ENCODE results near the gene DNAH9. TPM values are rescaled to one million over a fixed set of nuclear protein-coding genes. Genes with fewer than 3 reads are reported as not detected.
A peak's percentile ranks its signal among the peaks of the same experiment; 100 is the strongest.

DNAH9 gene
- polyA plus RNA-seq, 2 donors = 0.12 TPM

DNA sequence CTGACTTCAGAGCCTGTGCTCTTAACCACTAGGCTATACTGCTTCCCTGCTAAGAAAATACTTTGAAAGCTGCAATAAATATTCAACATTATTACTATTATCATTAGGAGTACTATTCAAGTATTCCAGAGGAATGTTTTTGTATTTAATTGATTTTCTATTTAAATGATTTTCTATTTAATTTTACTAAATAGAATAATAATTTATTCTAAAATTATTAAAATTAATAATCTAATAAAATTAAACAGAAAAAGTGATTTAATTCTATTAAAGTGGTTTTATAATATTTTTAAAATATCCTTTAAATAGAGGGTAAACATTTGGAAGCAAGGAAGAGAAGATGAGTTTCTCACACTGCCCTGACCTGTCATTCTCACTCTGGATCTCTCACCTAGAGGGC lies 173.8 kb downstream of the DNAH9 start:
- Histone ChIP-seq H3K27me3 (ENCODE audit: control insufficient read depth in 1 of 2, insufficient read depth in 2 of 2, low read length in 2 of 2) (no peaks in the 10 kb centered on the region), H3K4me3 (ENCODE audit: low read depth in 1 of 2, low read length in 2 of 2) (no peak overlapping the region), H3K27ac (ENCODE audit: low read depth in 2 of 2, low read length in 1 of 2) (no peak overlapping the region), H3K4me1 (ENCODE audit: control insufficient read depth in 2 of 2, insufficient read depth in 2 of 2, low read length in 1 of 2) (no peaks in the 10 kb centered on the region), H3K9me3 (ENCODE audit: control insufficient read depth in 2 of 2, insufficient read depth in 1 of 2, low read depth in 1 of 2, low read length in 1 of 2) (no peaks in the 10 kb centered on the region), H3K36me3 (ENCODE audit: control insufficient read depth in 2 of 2, insufficient read depth in 2 of 2, low read length in 1 of 2) (no peaks in the 10 kb centered on the region)

DNA sequence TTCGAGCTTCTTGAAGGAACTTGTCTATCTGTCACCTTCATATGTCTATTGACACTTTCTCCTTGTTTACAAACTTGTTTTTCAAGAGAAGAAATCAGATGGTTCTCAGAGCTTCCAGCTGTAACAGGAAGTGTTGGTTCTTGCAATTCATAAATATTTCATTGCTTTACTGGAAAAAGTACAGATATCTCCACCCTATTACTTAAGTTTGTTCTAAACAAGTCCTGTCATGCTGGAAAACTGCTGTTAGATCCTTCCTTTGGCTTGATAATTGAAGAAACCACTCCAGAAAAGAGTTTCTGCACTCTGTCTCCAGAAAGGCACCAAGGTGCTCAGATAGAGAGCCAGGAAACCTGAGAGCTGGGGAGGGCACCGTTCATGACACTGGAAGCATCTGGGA lies 181.6 kb downstream of the DNAH9 start:
- H3K27me3 ChIP-seq (ENCODE audit: control insufficient read depth in 1 of 2, insufficient read depth in 2 of 2, low read length in 2 of 2) = no peaks in the 10 kb centered on the region
- 44 to 62% methylated on average over 2 of the region's 2 CpGs for WGBS, 2 donors
- H3K4me1 ChIP-seq (ENCODE audit: control insufficient read depth in 2 of 2, insufficient read depth in 2 of 2, low read length in 1 of 2) = no peaks in the 10 kb centered on the region
- H3K9me3 ChIP-seq (ENCODE audit: control insufficient read depth in 2 of 2, insufficient read depth in 1 of 2, low read depth in 1 of 2, low read length in 1 of 2) = no peaks in the 10 kb centered on the region
- peak overlapping the region; percentile 69 to 82 for H3K27ac ChIP-seq (ENCODE audit: low read depth in 2 of 2, low read length in 1 of 2)
- H3K36me3 ChIP-seq (ENCODE audit: control insufficient read depth in 2 of 2, insufficient read depth in 2 of 2, low read length in 1 of 2) = no peaks in the 10 kb centered on the region
- no peak overlapping the region for H3K4me3 ChIP-seq (ENCODE audit: low read depth in 1 of 2, low read length in 2 of 2)

DNA sequence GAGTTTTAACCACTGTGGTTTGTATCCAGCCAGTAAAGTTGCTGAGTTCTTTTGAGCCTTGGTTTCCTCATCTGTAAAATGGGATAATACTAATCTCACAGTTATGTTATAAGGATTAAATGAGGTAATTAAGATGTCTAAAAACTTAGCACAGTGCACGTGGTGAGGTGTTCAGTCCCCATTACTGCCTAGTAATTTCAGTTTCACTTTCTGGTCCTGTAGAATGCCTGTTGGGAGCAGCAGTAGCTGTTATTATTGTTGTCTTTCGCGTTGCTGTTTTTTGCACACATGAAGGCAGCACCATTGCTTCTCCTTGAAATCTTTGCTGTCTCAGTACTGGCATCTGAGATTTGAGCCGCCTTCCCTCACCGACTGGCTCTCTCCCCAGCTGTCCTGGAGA lies 182.4 kb downstream of the DNAH9 start:
- Histone ChIP-seq H3K36me3 (ENCODE audit: control insufficient read depth in 2 of 2, insufficient read depth in 2 of 2, low read length in 1 of 2) (no peaks in the 10 kb centered on the region), H3K27me3 (ENCODE audit: control insufficient read depth in 1 of 2, insufficient read depth in 2 of 2, low read length in 2 of 2) (no peaks in the 10 kb centered on the region), H3K4me1 (ENCODE audit: control insufficient read depth in 2 of 2, insufficient read depth in 2 of 2, low read length in 1 of 2) (no peaks in the 10 kb centered on the region), H3K4me3 (ENCODE audit: low read depth in 1 of 2, low read length in 2 of 2) (no peak overlapping the region), H3K9me3 (ENCODE audit: control insufficient read depth in 2 of 2, insufficient read depth in 1 of 2, low read depth in 1 of 2, low read length in 1 of 2) (no peaks in the 10 kb centered on the region), H3K27ac (ENCODE audit: low read depth in 2 of 2, low read length in 1 of 2) (no peak overlapping the region)
- 80 to 84% methylated on average over 5 of the region's 5 CpGs for WGBS, 2 donors

DNA sequence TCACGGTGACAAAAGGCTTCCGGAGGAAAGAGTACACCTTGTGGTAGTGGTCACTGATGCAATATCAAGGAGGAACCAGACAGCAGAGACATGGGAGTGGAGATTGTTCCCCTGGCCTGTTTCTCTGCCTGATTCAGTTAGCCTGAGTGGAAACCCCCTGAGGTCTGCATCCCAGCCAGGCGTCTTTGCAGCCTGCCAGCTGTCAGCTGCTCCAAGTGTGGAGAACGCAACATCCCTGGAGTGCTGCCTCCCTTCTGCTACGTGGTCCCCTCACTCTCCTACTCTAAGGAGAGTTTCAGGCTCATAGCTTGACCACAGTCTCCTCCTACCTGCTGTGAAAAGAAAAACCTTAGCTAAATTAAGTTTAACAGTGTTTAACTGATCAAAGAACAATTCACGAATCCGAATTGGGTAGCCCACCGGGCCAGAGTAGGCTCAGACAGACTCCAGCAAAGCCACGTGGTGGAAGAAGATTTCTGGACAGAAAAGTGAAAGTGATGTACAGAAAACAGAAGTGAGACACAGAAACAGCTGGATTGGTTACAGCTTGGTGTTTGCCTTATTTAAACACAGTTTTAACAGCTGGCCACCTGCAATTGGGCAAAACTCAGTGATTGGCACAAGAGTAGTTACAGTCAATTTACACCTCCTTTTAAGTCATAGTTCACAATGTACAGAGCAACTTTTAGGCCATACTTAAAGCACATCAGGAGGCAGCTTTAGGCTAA lies 188.6 kb downstream of the DNAH9 start:
- 74 to 77% methylated on average over 9 of the region's 9 CpGs for WGBS, 2 donors
- H3K4me3 ChIP-seq (ENCODE audit: low read depth in 1 of 2, low read length in 2 of 2) = no peak overlapping the region
- no peaks in the 10 kb centered on the region for H3K36me3 ChIP-seq (ENCODE audit: control insufficient read depth in 2 of 2, insufficient read depth in 2 of 2, low read length in 1 of 2)

DNA sequence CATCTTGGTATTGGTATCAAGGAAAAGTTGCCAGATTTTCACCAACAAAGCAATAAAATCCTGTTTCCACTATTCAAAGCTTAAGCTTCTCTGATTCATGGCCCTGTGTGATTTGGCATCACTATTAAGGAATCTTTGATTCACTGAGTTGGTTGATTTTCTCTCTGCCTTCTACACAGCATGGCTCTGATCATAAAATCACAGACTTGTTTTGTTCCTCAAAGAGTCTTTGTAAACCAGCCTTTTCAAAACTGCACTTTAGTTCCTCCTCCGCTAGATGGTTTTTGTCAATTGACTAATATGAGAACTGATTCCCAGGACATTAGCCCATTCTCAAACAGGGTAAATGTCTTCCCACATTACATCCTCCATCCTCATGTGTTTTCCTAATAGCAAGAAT lies 197.6 kb downstream of the DNAH9 start:
- Histone ChIP-seq H3K4me1 (ENCODE audit: control insufficient read depth in 2 of 2, insufficient read depth in 2 of 2, low read length in 1 of 2) (no peaks in the 10 kb centered on the region), H3K36me3 (ENCODE audit: control insufficient read depth in 2 of 2, insufficient read depth in 2 of 2, low read length in 1 of 2) (no peaks in the 10 kb centered on the region), H3K9me3 (ENCODE audit: control insufficient read depth in 2 of 2, insufficient read depth in 1 of 2, low read depth in 1 of 2, low read length in 1 of 2) (no peaks in the 10 kb centered on the region), H3K4me3 (ENCODE audit: low read depth in 1 of 2, low read length in 2 of 2) (no peak overlapping the region), H3K27me3 (ENCODE audit: control insufficient read depth in 1 of 2, insufficient read depth in 2 of 2, low read length in 2 of 2) (no peaks in the 10 kb centered on the region), H3K27ac (ENCODE audit: low read depth in 2 of 2, low read length in 1 of 2) (no peak overlapping the region)
- WGBS, 2 donors = 94 to 95% methylated on average over 1 of the region's 1 CpG

More for the DNA sequence above, 188.6 kb downstream of the DNAH9 start:
- no peaks in the 10 kb centered on the region for H3K27me3 ChIP-seq (ENCODE audit: control insufficient read depth in 1 of 2, insufficient read depth in 2 of 2, low read length in 2 of 2)
- no peaks in the 10 kb centered on the region for H3K9me3 ChIP-seq (ENCODE audit: control insufficient read depth in 2 of 2, insufficient read depth in 1 of 2, low read depth in 1 of 2, low read length in 1 of 2)
- no peak overlapping the region for H3K27ac ChIP-seq (ENCODE audit: low read depth in 2 of 2, low read length in 1 of 2)
- H3K4me1 ChIP-seq (ENCODE audit: control insufficient read depth in 2 of 2, insufficient read depth in 2 of 2, low read length in 1 of 2) = no peaks in the 10 kb centered on the region

DNA sequence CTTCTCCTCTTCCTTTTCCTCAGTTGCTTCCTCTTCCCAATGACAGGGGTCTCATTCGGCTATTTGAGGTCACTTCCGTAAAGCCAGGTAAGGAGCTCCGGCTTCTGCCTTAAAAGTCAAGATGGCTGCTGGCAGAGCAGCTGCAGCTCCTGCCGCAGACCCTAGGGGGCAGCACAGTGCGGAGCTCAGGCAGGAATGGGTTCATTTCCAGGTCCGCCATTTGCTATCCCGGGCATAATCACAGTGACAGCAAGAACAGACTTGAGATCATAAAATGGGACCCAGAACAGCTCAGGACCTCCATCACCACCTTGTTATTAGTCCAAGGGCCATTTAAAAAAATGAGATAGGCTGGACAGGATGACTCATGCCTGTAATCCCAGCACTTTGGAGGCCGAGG lies 199.5 kb downstream of the DNAH9 start:
- WGBS, 2 donors = 87 to 89% methylated on average over 8 of the region's 8 CpGs

DNA sequence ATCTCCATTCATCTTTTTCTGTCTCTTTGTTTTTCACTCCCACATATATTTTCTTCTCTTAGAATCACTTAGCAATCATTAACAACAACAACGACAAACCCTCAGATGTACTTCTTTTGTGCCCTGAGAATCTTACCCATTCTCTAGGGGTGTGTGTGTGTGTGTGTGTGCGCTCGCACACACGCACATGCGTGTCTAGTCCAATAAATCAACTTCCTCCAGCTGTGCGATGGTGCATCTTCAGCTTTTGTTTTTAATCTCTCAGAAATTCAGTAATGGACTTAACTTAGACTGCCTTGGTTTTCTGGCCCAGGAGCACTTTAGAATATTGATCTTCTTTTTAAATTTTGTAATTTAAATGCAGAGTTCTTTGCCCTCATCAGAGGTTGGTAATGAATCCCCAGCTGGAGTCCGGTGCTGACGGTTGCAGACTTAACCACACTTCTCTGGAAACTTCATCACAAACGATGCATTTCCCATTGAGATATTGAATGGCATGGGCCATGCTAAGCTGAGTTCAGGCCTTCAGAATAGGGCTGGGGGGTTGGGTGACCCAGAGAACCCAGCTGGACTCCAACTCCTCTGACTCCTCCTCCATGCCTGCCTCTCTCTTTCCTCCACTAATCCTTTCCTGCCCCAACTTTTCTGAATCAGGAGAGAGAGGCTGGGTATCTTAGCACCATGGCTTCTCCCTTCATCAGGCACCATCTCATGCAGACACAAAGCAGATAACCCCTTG lies 205.1 kb downstream of the DNAH9 start:
- 73% methylated on average over 9 of the region's 9 CpGs for WGBS, 2 donors
- no peaks in the 10 kb centered on the region for H3K36me3 ChIP-seq (ENCODE audit: control insufficient read depth in 2 of 2, insufficient read depth in 2 of 2, low read length in 1 of 2)

More for the DNA sequence above, 199.5 kb downstream of the DNAH9 start:
- Histone ChIP-seq H3K27ac (ENCODE audit: low read depth in 2 of 2, low read length in 1 of 2) (no peak overlapping the region), H3K27me3 (ENCODE audit: control insufficient read depth in 1 of 2, insufficient read depth in 2 of 2, low read length in 2 of 2) (no peaks in the 10 kb centered on the region), H3K9me3 (ENCODE audit: control insufficient read depth in 2 of 2, insufficient read depth in 1 of 2, low read depth in 1 of 2, low read length in 1 of 2) (no peaks in the 10 kb centered on the region), H3K36me3 (ENCODE audit: control insufficient read depth in 2 of 2, insufficient read depth in 2 of 2, low read length in 1 of 2) (no peaks in the 10 kb centered on the region), H3K4me3 (ENCODE audit: low read depth in 1 of 2, low read length in 2 of 2) (no peak overlapping the region), H3K4me1 (ENCODE audit: control insufficient read depth in 2 of 2, insufficient read depth in 2 of 2, low read length in 1 of 2) (no peaks in the 10 kb centered on the region)

DNA sequence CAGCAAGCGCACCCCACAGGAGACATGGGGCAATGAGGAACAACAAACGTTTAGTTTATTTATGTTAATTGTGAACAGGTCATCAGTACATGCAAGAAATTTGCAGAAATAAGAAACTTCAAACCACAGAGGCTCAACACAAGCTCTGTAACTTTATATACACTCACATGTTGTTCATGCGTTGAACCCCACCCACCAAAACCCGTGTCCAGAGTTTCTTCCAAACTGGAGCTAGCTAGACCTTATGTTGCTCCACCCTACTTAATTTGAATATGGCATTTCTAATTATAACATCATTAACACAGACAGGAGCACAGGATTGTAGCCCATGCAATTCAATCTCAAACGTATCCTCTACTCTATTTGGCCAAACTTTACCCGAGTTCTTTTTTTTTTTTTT lies 206.9 kb downstream of the DNAH9 start:
- H3K4me1 ChIP-seq (ENCODE audit: control insufficient read depth in 2 of 2, insufficient read depth in 2 of 2, low read length in 1 of 2) = no peaks in the 10 kb centered on the region
- H3K36me3 ChIP-seq (ENCODE audit: control insufficient read depth in 2 of 2, insufficient read depth in 2 of 2, low read length in 1 of 2) = no peaks in the 10 kb centered on the region
- no peaks in the 10 kb centered on the region for H3K27me3 ChIP-seq (ENCODE audit: control insufficient read depth in 1 of 2, insufficient read depth in 2 of 2, low read length in 2 of 2)
- WGBS, 2 donors = 84 to 86% methylated on average over 6 of the region's 6 CpGs
- H3K27ac ChIP-seq (ENCODE audit: low read depth in 2 of 2, low read length in 1 of 2) = no peak overlapping the region
- no peaks in the 10 kb centered on the region for H3K9me3 ChIP-seq (ENCODE audit: control insufficient read depth in 2 of 2, insufficient read depth in 1 of 2, low read depth in 1 of 2, low read length in 1 of 2)
- H3K4me3 ChIP-seq (ENCODE audit: low read depth in 1 of 2, low read length in 2 of 2) = no peak overlapping the region

More for the DNA sequence above, 205.1 kb downstream of the DNAH9 start:
- Histone ChIP-seq H3K27ac (ENCODE audit: low read depth in 2 of 2, low read length in 1 of 2) (no peak overlapping the region), H3K27me3 (ENCODE audit: control insufficient read depth in 1 of 2, insufficient read depth in 2 of 2, low read length in 2 of 2) (no peaks in the 10 kb centered on the region), H3K9me3 (ENCODE audit: control insufficient read depth in 2 of 2, insufficient read depth in 1 of 2, low read depth in 1 of 2, low read length in 1 of 2) (no peaks in the 10 kb centered on the region), H3K4me1 (ENCODE audit: control insufficient read depth in 2 of 2, insufficient read depth in 2 of 2, low read length in 1 of 2) (no peaks in the 10 kb centered on the region), H3K4me3 (ENCODE audit: low read depth in 1 of 2, low read length in 2 of 2) (no peak overlapping the region)

DNA sequence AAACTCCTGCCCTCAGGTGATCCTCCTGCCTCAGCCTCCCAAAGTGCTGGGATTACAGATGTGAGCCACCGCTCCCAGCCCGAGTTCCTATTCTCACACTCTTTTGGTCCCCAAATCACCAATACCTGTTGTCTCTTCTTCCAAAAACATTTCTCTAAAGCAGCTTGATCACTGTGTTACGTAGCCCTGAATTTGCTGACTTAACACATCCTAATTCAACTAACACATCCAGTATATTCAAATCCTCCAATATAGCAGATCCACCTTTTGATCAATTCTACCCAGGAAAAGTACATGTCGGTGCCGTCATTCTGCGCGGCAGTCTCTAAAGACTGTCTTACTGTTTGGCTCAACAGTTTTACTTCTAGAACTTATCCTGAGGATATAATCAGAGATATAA lies 207.7 kb downstream of the DNAH9 start:
- H3K9me3 ChIP-seq (ENCODE audit: control insufficient read depth in 2 of 2, insufficient read depth in 1 of 2, low read depth in 1 of 2, low read length in 1 of 2) = no peaks in the 10 kb centered on the region
- no peaks in the 10 kb centered on the region for H3K36me3 ChIP-seq (ENCODE audit: control insufficient read depth in 2 of 2, insufficient read depth in 2 of 2, low read length in 1 of 2)
- no peaks in the 10 kb centered on the region for H3K4me1 ChIP-seq (ENCODE audit: control insufficient read depth in 2 of 2, insufficient read depth in 2 of 2, low read length in 1 of 2)
- no peak overlapping the region for H3K27ac ChIP-seq (ENCODE audit: low read depth in 2 of 2, low read length in 1 of 2)
- WGBS, 2 donors = 95% methylated on average over 7 of the region's 7 CpGs
- no peaks in the 10 kb centered on the region for H3K27me3 ChIP-seq (ENCODE audit: control insufficient read depth in 1 of 2, insufficient read depth in 2 of 2, low read length in 2 of 2)
- H3K4me3 ChIP-seq (ENCODE audit: low read depth in 1 of 2, low read length in 2 of 2) = no peak overlapping the region

DNA sequence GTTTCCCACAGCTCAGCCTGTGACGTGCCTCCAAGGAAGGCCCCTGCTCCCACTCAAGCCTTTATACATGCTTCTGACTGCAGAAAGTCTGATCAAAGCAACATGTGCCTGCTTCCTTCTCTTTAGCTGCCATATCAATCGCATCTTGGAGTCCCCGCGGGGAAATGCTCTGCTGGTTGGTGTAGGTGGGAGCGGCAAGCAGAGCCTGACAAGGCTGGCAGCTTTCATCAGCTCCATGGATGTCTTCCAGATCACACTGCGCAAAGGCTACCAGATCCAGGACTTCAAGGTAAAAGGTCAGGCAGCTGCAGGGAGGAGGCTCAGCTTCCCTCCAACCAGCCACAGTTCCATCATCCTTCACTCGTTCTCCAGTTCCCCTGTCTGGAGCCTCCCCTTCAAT lies 209.3 kb downstream of the DNAH9 start:
- no peaks in the 10 kb centered on the region for H3K27me3 ChIP-seq (ENCODE audit: control insufficient read depth in 1 of 2, insufficient read depth in 2 of 2, low read length in 2 of 2)

More for the DNA sequence above, 209.3 kb downstream of the DNAH9 start:
- H3K4me1 ChIP-seq (ENCODE audit: control insufficient read depth in 2 of 2, insufficient read depth in 2 of 2, low read length in 1 of 2) = no peaks in the 10 kb centered on the region
- no peak overlapping the region for H3K27ac ChIP-seq (ENCODE audit: low read depth in 2 of 2, low read length in 1 of 2)
- H3K36me3 ChIP-seq (ENCODE audit: control insufficient read depth in 2 of 2, insufficient read depth in 2 of 2, low read length in 1 of 2) = no peaks in the 10 kb centered on the region
- WGBS, 2 donors = 84 to 87% methylated on average over 7 of the region's 7 CpGs
- no peaks in the 10 kb centered on the region for H3K9me3 ChIP-seq (ENCODE audit: control insufficient read depth in 2 of 2, insufficient read depth in 1 of 2, low read depth in 1 of 2, low read length in 1 of 2)
- H3K4me3 ChIP-seq (ENCODE audit: low read depth in 1 of 2, low read length in 2 of 2) = no peak overlapping the region
